Measurements from ENCODE around the gene HSH2D.
"Not testable (repeated sequence)": the region's sequence is repeated elsewhere in the genome, so short reads cannot be mapped to it uniquely, and the experiment has no call there.

Gene HSH2D

GRCh38 chr19:16157601-16158000 is 14.1 kb downstream of the HSH2D start:
- DNase-seq, result no peak

DNA sequence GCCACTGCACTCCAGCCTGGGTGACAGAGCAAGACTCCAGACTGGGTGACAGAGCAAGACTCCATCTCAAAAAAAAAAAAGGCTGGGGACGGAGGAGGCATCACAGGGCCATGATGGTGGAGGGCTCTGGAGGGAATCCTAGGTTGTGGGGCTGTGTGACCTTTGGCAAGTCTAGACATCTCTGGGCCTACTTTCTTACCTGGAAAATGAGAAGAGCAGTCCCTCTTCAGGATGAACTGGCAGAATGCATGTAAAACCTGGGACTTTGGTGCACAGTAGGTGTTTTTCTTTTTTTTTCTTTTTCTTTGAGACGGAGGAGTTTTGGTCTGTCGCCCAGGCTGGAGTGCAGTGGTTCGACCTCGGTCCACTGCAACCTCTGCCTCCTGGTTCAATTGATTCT is 16.2 kb downstream of the HSH2D start:
- DNase-seq, result no peak

DNA sequence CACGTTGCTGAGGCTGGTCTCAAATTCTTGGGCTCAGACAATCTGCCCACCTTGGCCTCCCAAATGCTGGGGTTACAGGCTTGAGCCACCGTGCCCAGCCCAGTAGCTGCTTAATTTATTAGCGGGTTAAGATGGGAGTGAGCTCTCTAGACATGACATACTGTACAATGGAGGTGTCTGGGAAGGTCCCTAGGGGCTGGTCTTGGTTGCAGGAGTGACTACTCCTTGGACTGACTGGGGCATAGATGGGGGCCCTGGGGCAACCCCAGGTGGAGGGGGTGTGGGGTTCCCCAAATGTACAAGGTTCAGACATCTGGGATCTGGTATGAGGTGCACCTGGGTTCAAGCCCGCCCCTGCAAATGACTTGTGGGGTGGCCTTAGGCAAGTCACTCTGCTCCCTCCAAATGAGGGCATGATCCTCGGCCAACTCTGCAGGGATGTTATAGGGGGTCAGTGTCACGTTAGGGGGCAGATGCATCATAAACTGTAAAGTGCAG is 17.0 kb downstream of the HSH2D start:
- DNase-seq, result no peak

GRCh38 chr19:16160943-16161560 is 17.6 kb downstream of the HSH2D start:
- peak; percentile 33 for DNase-seq

DNA sequence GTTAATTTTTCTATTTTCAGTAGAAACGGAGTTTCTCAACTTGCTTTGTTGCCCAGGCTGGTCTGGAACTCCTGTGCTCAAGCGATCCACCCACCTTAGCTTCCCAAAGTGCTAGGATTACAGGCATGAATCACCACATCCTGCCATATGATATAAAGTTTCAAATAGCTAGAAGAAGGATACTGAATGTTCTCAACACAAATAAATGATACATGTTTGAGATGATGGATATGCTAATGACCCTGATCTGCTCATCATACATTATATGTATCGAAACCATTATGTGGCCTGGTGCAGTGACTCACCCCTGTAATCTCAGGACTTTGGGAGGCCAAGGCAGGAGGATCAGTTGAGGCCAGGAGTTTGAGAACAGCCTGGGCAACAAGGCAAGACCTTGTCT is 18.4 kb downstream of the HSH2D start:
- no peak for DNase-seq

DNA sequence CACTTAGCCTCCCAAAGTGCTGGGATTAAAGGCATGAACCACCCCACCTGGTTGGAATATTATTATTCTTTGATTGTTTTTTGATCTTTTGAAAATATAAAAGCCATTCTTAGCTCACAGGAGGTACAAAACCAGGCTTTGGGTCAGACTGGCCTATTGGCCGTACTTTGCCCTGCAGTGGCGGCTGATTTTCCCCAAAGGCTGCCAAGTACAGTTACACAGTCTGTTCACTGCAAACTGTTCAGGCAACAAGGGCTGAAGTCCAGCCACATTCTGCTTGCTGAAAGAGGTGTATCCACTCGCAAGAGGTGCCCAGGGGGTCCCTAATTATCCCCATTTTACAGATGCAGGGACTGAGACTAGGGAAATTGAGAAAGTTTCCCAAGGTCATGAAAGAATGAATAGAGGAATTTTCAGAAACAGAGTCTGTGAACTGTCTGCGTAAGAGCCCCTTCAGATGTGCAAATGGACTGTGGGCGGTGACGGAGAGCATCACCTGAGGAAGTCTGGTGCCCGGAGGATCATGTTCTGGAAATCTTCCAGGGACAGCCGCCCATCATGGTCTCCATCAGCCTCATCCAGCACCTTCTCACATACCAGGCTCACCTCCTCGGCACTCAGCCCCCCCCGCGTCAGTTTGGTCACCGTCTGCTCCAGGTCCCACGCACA is 20.9 kb downstream of the HSH2D start:
- no peak for DNase-seq

GRCh38 chr19:16166417-16166816 is 22.9 kb downstream of the HSH2D start:
- DNase-seq, result no peak

GRCh38 chr19:16167055-16167454 is 23.6 kb downstream of the HSH2D start:
- no peak for DNase-seq

- peak; percentile 60 for DNase-seq
Measured at GRCh38 chr19:16168465-16169081, 25.1 kb downstream of the HSH2D start.

DNA sequence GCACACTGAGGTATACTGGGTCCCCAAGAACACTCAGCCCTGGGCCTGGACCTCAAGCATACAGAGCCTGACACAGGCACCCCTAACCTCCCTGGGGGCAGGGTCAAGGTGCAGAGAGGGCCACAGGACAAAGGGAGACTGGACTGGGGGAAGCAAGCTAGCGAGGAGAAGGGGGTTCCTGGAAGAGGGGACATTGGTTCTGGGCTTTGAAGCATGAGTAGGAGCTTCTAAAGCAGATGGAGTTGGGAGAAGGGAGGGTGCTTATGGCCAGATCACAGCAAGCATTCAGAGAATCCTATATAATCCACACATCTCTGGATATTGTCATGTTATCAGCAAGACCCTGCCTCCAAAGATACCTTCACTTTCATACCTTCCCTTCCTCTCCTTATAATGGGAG is 26.6 kb downstream of the HSH2D start:
- DNase-seq, result no peak

DNA sequence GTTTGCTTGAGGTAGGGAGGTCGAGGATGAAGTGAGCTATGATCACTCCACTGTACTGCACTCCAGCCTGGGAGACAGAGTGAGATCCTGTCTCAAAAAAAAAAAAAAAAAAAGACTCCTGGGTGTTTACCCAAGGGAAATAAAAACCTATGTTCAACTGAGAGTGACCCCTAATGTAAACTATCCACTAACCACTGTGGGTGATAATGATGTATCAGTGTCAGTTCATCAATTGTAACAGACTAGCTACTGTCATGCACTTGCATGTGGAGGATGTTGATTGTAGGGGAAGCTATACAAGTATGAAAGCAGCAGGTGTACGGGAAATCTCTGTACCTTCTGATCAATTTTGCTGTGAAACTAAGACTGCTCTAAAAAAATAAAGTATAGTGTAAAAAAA is 32.5 kb downstream of the HSH2D start:
- no peak for DNase-seq

GRCh38 chr19:16178866-16179265 is 35.4 kb downstream of the HSH2D start:
- DNase-seq, result not testable (repeated sequence)

GRCh38 chr19:16180611-16181010 is 37.1 kb downstream of the HSH2D start:
- no peak for DNase-seq

- DNase-seq, result no peak
Measured at GRCh38 chr19:16184665-16185122, 41.2 kb downstream of the HSH2D start.

GRCh38 chr19:16185123-16185767 is 41.8 kb downstream of the HSH2D start, which contains the start of gene FAM32A:
Gene FAM32A, plus strand, starts transcription at chr19:16185410. Its CDS starts 33 bp downstream, at chr19:16185443.
- DNase-seq, result peak; percentile 100

- peak; percentile 41 for DNase-seq
Measured at GRCh38 chr19:16185768-16186123, 42.3 kb downstream of the HSH2D start.

GRCh38 chr19:16188521-16188920 is 45.0 kb downstream of the HSH2D start:
- DNase-seq, result no peak

DNA sequence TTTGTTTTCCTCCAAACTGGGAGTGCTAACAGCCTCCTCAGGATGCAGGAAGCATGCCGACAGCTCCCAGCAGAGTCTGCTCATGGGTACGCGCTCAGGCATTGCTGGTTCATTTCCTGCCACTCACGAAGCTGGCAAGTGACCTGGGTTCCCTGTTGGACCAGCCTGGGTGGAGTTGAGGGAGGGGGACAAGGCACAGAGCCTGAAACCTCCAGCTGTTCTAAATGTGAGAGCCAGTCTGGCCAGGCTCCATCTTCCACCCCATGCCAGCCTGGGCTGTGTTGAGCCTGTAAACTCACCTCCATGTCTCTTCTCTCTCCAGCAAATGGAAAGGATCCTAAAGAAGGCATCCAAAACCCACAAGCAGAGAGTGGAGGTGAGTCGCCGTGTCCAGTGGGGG is 46.7 kb downstream of the HSH2D start:
- DNase-seq, result no peak

DNA sequence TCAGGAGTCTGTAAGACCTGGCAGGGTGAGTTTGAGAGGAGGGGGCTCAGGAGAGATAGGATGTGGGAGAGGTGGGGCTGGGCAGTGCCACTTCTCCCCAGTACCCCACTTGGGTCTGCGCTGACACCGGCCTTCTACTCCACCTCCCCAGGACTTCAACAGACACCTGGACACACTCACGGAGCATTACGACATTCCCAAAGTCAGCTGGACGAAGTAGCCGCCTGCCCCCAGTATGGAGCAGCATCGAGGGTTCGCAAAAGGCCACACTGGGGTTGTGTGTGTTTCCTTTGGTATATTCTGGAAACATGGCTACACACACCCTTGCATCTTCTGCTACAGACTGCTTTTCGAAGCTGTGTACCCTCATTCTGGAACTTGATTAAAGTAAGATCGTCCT is 47.3 kb downstream of the HSH2D start:
- DNase-seq, result no peak

DNA sequence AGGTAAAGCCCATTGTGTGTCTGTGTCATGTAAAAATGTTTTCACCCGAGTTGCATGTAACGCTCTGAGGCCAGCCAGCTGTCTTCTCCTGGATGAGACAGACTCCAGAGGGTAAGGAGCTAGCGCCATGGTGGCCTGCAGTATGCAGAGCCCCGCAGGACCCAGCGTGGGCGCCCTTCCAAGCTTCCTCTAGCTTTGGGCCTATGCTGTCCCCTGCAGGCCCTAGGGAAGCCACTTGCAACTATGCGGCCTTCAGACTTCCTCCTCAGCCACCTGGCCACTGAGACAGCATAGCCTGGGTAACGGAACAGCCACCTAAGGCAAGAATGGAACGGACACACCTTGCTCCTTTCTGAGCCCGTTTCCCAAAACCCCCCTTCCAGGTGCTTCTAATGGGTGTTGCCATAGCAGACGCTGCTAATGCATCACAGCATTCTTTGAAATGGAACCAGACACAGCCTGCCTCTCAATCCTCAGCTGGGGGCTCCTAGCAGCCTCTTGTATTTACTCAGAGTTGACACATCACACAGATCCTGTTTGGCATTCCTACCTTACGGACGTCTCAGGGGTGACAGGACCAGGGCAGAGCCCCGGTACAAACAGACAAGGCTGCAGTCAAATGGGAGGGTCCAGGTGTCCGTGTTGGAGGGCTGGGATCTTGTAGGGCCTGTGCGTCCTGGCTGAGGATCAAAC is 47.9 kb downstream of the HSH2D start:
- no peak for DNase-seq

DNA sequence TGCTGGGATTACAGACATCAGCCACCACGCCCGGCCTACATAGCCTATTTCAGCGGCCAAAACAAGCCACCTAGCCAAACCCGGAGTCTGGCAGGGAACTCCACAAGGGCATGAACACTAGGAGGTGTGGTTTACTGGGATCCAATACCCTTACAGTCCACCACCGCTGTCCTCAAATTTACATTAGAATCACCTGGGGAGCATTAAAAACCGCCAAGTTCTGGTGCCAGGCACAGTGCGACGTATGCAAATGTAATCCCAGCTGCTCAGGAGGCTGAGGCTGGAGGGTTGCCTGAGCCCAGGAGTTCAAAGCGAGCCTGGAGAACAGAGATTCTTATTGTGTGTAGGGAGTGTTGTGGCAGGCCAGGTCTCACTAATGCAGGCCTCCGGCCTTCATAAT is 50.0 kb downstream of the HSH2D start:
- DNase-seq, result no peak

DNA sequence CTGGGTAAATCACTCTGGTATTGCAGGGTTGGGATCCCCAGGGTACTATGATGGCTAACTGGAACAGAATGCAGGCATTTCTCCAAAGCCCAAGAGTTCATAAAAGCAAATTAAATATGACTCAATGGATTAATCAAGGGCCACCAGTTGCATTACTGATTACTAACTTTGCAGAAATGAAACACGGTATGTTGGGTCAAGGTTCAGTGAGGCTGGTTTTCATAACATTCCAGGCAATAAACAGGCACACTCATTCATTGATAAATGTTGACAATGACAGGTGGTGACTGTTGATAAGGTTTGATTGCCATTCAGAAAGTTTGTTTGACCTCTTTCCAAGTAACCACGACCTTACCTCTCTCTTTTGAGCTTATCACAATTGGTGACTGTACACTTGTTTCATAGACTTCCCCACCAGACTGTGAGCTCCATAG is 53.7 kb downstream of the HSH2D start:
- peak; percentile 95 for DNase-seq
